HepG2 (cell line): Measurements from ENCODE around the gene SLCO4A1. TPM values are rescaled to one million over a fixed set of nuclear protein-coding genes. Genes with fewer than 3 reads are reported as not detected.

ENCODE experiments used
- ATF7 ChIP-seq, 2 experiments: fragments of 450-650 bp in 1 of 2; sonication (generic) in 1 of 2; formaldehyde crosslinking in 1 of 2; IDR thresholded peaks; 2 replicates each; pipeline versions ENCODE4 v1.4.0 to v1.6.1; 2016 to 2020; ENCODE audit warnings: antibody characterized with exemption in 1 of 2, mild to moderate bottlenecking in 1 of 2, missing genetic modification reagents in 1 of 2
- BCL6 ChIP-seq: IDR thresholded peaks from 2 replicates; pipeline ENCODE4 v1.6.1; 2016; ENCODE audit warnings: missing genetic modification reagents, missing compliant biosample characterization
- CAMTA2 ChIP-seq: sonication (generic); formaldehyde crosslinking; IDR thresholded peaks from 2 replicates; pipeline ENCODE4 v1.4.0; 2020; ENCODE audit warnings: mild to moderate bottlenecking, missing genetic modification reagents, borderline replicate concordance
- ETV5 ChIP-seq: IDR thresholded peaks from 2 replicates; pipeline ENCODE4 v1.6.1; 2018; ENCODE audit warnings: missing biosample characterization, missing genetic modification reagents, inconsistent platforms, borderline replicate concordance
- FOXA1 ChIP-seq, 2 experiments: fragments of 450-650 bp in 1 of 2; sonication (generic) in 1 of 2; formaldehyde crosslinking in 1 of 2; IDR thresholded peaks; 2 replicates each; pipeline versions ENCODE4 v1.4.0 to v1.6.1; 2016 to 2020; ENCODE audit warnings: missing genetic modification reagents in 1 of 2
- FOXM1 ChIP-seq: sonication (generic); formaldehyde crosslinking; IDR thresholded peaks from 2 replicates; pipeline ENCODE4 v1.5.0; 2020; ENCODE audit warnings: missing genetic modification reagents
- HNRNPL ChIP-seq: fragments of 200-400 bp; formaldehyde crosslinking; IDR thresholded peaks from 2 replicates; pipeline ENCODE4 v1.6.1; 2017; ENCODE audit warnings: mild to moderate bottlenecking, low read depth, low read length
- MIXL1 ChIP-seq: IDR thresholded peaks from 2 replicates; pipeline ENCODE4 v1.6.1; 2016
- NR3C1 ChIP-seq: sonication (generic); formaldehyde crosslinking; IDR thresholded peaks from 2 replicates; pipeline ENCODE4 v1.4.0; 2020; ENCODE audit warnings: missing genetic modification reagents
- PHB2 ChIP-seq: fragments of 450-650 bp; IDR thresholded peaks from 2 replicates; pipeline ENCODE4 v1.6.1; 2018; ENCODE audit not compliant: partially characterized antibody
- RBM39 ChIP-seq: fragments of 200-400 bp; formaldehyde crosslinking; IDR thresholded peaks from one replicate; pipeline ENCODE4 v1.6.1; 2018; ENCODE audit warnings: antibody characterized with exemption, mild to moderate bottlenecking, low read depth, low read length; ENCODE audit not compliant: poor library complexity, severe bottlenecking
- SALL1 ChIP-seq: sonication (generic); formaldehyde crosslinking; IDR thresholded peaks from 2 replicates; pipeline ENCODE4 v1.8.0; 2022; ENCODE audit warnings: mild to moderate bottlenecking, missing genetic modification reagents
- ZC3H13 ChIP-seq: sonication (generic); formaldehyde crosslinking; IDR thresholded peaks from 2 replicates; pipeline ENCODE4 v1.8.1; 2023; ENCODE audit warnings: mild to moderate bottlenecking, missing genetic modification reagents, moderate library complexity
- ZFP36 ChIP-seq: fragments of 150-350 bp; IDR thresholded peaks from 2 replicates; pipeline ENCODE4 v1.6.1; 2018; ENCODE audit warnings: borderline replicate concordance, low read length, low read depth; ENCODE audit not compliant: partially characterized antibody
- ZNF225 ChIP-seq: sonication (generic); formaldehyde crosslinking; IDR thresholded peaks from 2 replicates; pipeline ENCODE4 v1.4.0; 2020; ENCODE audit warnings: mild to moderate bottlenecking, missing genetic modification reagents
- ZNF234 ChIP-seq: sonication (generic); formaldehyde crosslinking; conservative IDR thresholded peaks from 2 replicates; pipeline ENCODE4 v1.5.1; 2020; ENCODE audit warnings: mild to moderate bottlenecking, missing genetic modification reagents
- ZNF557 ChIP-seq: sonication (generic); formaldehyde crosslinking; IDR thresholded peaks from 2 replicates; pipeline ENCODE4 v1.4.0; 2020; ENCODE audit warnings: missing genetic modification reagents
- ZNF720 ChIP-seq: sonication (generic); formaldehyde crosslinking; IDR thresholded peaks from 2 replicates; pipeline ENCODE4 v1.4.0; 2020; ENCODE audit warnings: missing genetic modification reagents
- ZNF768 ChIP-seq: sonication (generic); formaldehyde crosslinking; IDR thresholded peaks from 2 replicates; pipeline ENCODE4 v1.4.0; 2020; ENCODE audit warnings: missing genetic modification reagents
- polyA plus RNA-seq, 8 experiments: library from polyadenylated mRNA; depleted of rRNA in 3 of 8; stranded (reverse) in 7 of 8; unstranded in 1 of 8; fragments of >200 nt; fragmentation: Illumina TruSeq in 4 of 8; extraction: Trizol in 4 of 8; gene quantifications; 2 replicates each; pipeline versions ENCODE4 v1.2.1 to v1.2.3, GENCODE V29; 2011 to 2016; ENCODE audit warnings: low read depth in 4 of 8, missing spikeins in 1 of 8, mixed read lengths in 1 of 8; ENCODE audit not compliant: insufficient read depth in 1 of 8
- total RNA-seq, 5 experiments: library from RNA; depleted of rRNA; stranded (reverse); fragments of >200 nt; fragmentation: Illumina TruSeq; extraction: Trizol; gene quantifications; 2 replicates each; pipeline ENCODE4 v1.2.3, GENCODE V29; 2016; ENCODE audit warnings: low read depth in 1 of 5
- TF ChIP-seq, protein P1 (sequence below): sonication (generic); formaldehyde crosslinking; IDR thresholded peaks from 2 replicates; pipeline ENCODE4 v1.5.1; 2020; ENCODE audit warnings: mild to moderate bottlenecking, missing genetic modification reagents, borderline replicate concordance
- TF ChIP-seq, protein P2 (sequence below), 2 experiments: sonication (generic) in 1 of 2; formaldehyde crosslinking in 1 of 2; IDR thresholded peaks; 2 replicates each; pipeline versions ENCODE4 v1.5.1 to v1.6.1; 2011 to 2020; ENCODE audit warnings: borderline replicate concordance in 1 of 2, low read depth in 1 of 2, low read length in 1 of 2, mild to moderate bottlenecking in 1 of 2, missing genetic modification reagents in 1 of 2, moderate library complexity in 1 of 2
- TF ChIP-seq, protein P3 (sequence below): sonication (generic); formaldehyde crosslinking; IDR thresholded peaks from 2 replicates; pipeline ENCODE4 v1.5.0; 2020; ENCODE audit warnings: missing genetic modification reagents, mild to moderate bottlenecking, borderline replicate concordance

The SLCO4A1 gene
- total and polyA plus RNA-seq, 2 of the 13 experiments (the other 11 are each of a cell fraction or from before 2014, with no cell fraction given), result 55.5 to 112 TPM

DNA sequence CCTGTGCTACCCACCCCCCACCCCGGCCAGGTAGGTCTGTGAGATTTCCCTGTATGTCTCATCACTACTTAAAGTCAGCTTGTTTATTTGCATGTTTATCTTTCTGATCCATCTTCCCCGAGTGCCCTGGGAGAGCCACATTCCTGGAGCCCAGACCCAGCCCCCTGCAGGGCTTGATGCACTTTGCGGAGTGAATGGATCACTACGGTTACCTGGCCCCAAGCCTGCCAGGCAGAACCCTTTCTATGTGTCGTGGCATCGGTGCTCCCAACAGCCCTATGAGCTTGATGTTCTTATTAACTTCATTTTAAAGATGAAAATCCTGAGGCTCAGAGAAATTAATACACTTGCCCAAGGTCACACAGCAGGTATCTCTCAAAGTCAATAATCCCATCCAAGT is 13.6 kb upstream of the SLCO4A1 start (continued):
- TF ChIP-seq MIXL1 (CRISPR knock-in tag), result no peak
- peak; percentile 33 for TF ChIP-seq ZFP36
- TF ChIP-seq FOXA1 (IDR thresholded peaks at IDR 0.05), result no peak
- TF ChIP-seq FOXA1 (CRISPR knock-in tag; IDR thresholded peaks at IDR 0.05), result 0 out of 2 replicates have a peak, but pooled peaks have one; percentile 8
- TF ChIP-seq ZNF225 (CRISPR knock-in tag), result no peak
- TF ChIP-seq ZNF768 (CRISPR knock-in tag), result peak; percentile 90
- TF ChIP-seq ETV5 (CRISPR knock-in tag), result no peak
- TF ChIP-seq FOXM1 (CRISPR knock-in tag), result no peak
- TF ChIP-seq RBM39, result no peak
- TF ChIP-seq HNRNPL, result 0 out of 2 replicates have a peak, but pooled peaks have one; percentile 15
- TF ChIP-seq CAMTA2 (CRISPR knock-in tag), result no peak
- no peak for TF ChIP-seq ATF7 (IDR thresholded peaks at IDR 0.05)
- no peak for TF ChIP-seq ATF7 (CRISPR knock-in tag; IDR thresholded peaks at IDR 0.05)
- no peak for TF ChIP-seq BCL6
- TF ChIP-seq ZNF720 (CRISPR knock-in tag), result no peak
- no peak for TF ChIP-seq ZNF234 (CRISPR knock-in tag)
- TF ChIP-seq ZC3H13 (CRISPR knock-in tag), result no peak
- no peak for TF ChIP-seq NR3C1 (CRISPR knock-in tag)
- no peak for TF ChIP-seq ZNF557 (CRISPR knock-in tag)
- 0 out of 2 replicates have a peak, but pooled peaks have one; percentile 8 for TF ChIP-seq SALL1 (CRISPR knock-in tag)
- TF ChIP-seq, protein P1, sequence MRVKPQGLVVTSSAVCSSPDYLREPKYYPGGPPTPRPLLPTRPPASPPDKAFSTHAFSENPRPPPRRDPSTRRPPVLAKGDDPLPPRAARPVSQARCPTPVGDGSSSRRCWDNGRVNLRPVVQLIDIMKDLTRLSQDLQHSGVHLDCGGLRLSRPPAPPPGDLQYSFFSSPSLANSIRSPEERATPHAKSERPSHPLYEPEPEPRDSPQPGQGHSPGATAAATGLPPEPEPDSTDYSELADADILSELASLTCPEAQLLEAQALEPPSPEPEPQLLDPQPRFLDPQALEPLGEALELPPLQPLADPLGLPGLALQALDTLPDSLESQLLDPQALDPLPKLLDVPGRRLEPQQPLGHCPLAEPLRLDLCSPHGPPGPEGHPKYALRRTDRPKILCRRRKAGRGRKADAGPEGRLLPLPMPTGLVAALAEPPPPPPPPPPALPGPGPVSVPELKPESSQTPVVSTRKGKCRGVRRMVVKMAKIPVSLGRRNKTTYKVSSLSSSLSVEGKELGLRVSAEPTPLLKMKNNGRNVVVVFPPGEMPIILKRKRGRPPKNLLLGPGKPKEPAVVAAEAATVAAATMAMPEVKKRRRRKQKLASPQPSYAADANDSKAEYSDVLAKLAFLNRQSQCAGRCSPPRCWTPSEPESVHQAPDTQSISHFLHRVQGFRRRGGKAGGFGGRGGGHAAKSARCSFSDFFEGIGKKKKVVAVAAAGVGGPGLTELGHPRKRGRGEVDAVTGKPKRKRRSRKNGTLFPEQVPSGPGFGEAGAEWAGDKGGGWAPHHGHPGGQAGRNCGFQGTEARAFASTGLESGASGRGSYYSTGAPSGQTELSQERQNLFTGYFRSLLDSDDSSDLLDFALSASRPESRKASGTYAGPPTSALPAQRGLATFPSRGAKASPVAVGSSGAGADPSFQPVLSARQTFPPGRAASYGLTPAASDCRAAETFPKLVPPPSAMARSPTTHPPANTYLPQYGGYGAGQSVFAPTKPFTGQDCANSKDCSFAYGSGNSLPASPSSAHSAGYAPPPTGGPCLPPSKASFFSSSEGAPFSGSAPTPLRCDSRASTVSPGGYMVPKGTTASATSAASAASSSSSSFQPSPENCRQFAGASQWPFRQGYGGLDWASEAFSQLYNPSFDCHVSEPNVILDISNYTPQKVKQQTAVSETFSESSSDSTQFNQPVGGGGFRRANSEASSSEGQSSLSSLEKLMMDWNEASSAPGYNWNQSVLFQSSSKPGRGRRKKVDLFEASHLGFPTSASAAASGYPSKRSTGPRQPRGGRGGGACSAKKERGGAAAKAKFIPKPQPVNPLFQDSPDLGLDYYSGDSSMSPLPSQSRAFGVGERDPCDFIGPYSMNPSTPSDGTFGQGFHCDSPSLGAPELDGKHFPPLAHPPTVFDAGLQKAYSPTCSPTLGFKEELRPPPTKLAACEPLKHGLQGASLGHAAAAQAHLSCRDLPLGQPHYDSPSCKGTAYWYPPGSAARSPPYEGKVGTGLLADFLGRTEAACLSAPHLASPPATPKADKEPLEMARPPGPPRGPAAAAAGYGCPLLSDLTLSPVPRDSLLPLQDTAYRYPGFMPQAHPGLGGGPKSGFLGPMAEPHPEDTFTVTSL (CRISPR knock-in tag), result no peak
- TF ChIP-seq, protein P2, sequence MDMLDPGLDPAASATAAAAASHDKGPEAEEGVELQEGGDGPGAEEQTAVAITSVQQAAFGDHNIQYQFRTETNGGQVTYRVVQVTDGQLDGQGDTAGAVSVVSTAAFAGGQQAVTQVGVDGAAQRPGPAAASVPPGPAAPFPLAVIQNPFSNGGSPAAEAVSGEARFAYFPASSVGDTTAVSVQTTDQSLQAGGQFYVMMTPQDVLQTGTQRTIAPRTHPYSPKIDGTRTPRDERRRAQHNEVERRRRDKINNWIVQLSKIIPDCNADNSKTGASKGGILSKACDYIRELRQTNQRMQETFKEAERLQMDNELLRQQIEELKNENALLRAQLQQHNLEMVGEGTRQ (IDR thresholded peaks at IDR 0.05; ENCODE audit: low read depth, low read length), result no peak
- TF ChIP-seq, protein P2 (CRISPR knock-in tag; IDR thresholded peaks at IDR 0.05; ENCODE audit: borderline replicate concordance), result no peak
- no peak for TF ChIP-seq PHB2
- TF ChIP-seq, protein P3, sequence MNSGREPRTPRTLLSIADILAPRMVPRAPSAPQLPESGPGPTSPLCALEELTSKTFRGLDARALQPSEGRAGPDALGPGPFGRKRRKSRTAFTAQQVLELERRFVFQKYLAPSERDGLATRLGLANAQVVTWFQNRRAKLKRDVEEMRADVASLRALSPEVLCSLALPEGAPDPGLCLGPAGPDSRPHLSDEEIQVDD (CRISPR knock-in tag), result no peak
